Neural crest cell (in vitro differentiated cells): ENCODE data around the gene SPTAN1. TPM values are rescaled to one million over a fixed set of nuclear protein-coding genes. Genes with fewer than 3 reads are reported as not detected.

Experiments used
- DNase-seq: peaks from one replicate; pipeline ENCODE4 v3.0.0; 2021; ENCODE audit warnings: low read depth, mixed read lengths, low spot score
- H3K27ac Mint-ChIP-seq: one replicate; pipeline ENCODE4 v1.8.0; 2021; ENCODE audit warnings: mild to moderate bottlenecking, mixed read lengths; ENCODE audit not compliant: unreplicated experiment
- H3K27me3 Mint-ChIP-seq: 2 replicates; pipeline ENCODE4 v1.8.0; 2021; ENCODE audit warnings: low read depth, mild to moderate bottlenecking, mixed read lengths
- H3K36me3 Mint-ChIP-seq: 2 replicates; pipeline ENCODE4 v1.8.0; 2021; ENCODE audit warnings: low read depth, mild to moderate bottlenecking, mixed read lengths
- H3K4me1 Mint-ChIP-seq: 2 replicates; pipeline ENCODE4 v1.8.0; 2021; ENCODE audit warnings: mixed read lengths
- H3K4me3 Mint-ChIP-seq: one replicate; pipeline ENCODE4 v1.8.0; 2021; ENCODE audit warnings: mild to moderate bottlenecking, mixed read lengths
- H3K9me3 Mint-ChIP-seq: 2 replicates; pipeline ENCODE4 v1.8.0; 2021; ENCODE audit warnings: mixed read lengths
- total RNA-seq: library from RNA; stranded (reverse); gene quantifications from 2 replicates; pipeline ENCODE4 v1.2.1, GENCODE V29; 2021
- TF ChIP-seq, protein P1 (sequence below): fragments of 200-600 bp; sonication (generic); conservative IDR thresholded peaks from 2 replicates; pipeline ENCODE4 v1.5.0; 2021; ENCODE audit warnings: antibody characterized with exemption, mild to moderate bottlenecking

Gene SPTAN1
- total RNA-seq, 1 donor from 2014 or later = 289 TPM

DNA sequence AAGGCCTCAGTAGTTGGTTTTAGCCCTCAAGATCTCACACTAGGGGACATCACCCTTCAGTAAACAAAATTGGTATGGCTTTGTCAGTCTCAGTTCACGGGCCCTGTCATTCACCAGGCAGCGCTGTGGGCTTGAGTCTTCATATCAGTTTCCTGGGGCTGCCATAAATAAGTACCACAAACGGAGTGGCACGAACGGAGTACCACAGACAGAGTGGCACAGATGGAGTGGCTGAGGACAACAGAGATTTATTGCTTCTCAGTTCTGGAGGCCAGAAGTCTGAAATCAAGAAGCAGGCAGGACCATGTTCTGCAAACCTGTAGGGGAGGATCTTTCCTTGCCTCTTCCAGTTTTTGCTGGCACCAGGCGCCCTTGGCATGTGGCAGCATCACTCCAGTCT, 66.7 kb downstream of the SPTAN1 start:
- DNase-seq = no peak
- Mint-ChIP-seq H3K4me1 (no peaks in the 10 kb centered on the region), H3K27ac (no peak overlapping the region), H3K4me3 (no peak overlapping the region), H3K36me3 (peaks cover 8% of the 10 kb centered on the region), H3K27me3 (no peaks in the 10 kb centered on the region), H3K9me3 (no peaks in the 10 kb centered on the region)
- TF ChIP-seq, protein P1, sequence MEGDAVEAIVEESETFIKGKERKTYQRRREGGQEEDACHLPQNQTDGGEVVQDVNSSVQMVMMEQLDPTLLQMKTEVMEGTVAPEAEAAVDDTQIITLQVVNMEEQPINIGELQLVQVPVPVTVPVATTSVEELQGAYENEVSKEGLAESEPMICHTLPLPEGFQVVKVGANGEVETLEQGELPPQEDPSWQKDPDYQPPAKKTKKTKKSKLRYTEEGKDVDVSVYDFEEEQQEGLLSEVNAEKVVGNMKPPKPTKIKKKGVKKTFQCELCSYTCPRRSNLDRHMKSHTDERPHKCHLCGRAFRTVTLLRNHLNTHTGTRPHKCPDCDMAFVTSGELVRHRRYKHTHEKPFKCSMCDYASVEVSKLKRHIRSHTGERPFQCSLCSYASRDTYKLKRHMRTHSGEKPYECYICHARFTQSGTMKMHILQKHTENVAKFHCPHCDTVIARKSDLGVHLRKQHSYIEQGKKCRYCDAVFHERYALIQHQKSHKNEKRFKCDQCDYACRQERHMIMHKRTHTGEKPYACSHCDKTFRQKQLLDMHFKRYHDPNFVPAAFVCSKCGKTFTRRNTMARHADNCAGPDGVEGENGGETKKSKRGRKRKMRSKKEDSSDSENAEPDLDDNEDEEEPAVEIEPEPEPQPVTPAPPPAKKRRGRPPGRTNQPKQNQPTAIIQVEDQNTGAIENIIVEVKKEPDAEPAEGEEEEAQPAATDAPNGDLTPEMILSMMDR = no peak

DNA sequence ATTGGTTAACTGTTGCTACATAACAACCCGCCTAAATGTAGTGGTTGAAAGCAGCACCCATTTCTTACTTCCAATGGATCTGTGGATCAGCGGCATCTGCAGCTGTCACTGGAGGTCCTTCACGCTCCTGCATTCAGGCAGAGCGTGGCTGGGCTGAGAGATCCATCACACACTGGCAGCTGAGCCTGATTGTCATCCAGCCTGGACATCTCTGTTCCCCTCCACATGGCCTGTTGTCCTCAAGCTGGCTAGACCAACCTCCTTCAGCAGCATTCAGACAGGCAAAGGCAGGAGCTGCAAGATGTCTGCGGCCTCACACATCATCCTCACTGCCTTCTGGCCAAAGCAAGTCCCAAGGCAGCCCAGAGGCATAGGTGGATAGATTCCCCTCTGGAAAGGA, 67.4 kb downstream of the SPTAN1 start:
- H3K4me3 Mint-ChIP-seq = no peak overlapping the region
- DNase-seq = no peak
- TF ChIP-seq, protein P1 = no peak
- no peak overlapping the region for H3K27ac Mint-ChIP-seq
- H3K9me3 Mint-ChIP-seq = no peaks in the 10 kb centered on the region
- peaks cover 9% of the 10 kb centered on the region for H3K36me3 Mint-ChIP-seq
- H3K27me3 Mint-ChIP-seq = no peaks in the 10 kb centered on the region
- no peaks in the 10 kb centered on the region for H3K4me1 Mint-ChIP-seq

DNA sequence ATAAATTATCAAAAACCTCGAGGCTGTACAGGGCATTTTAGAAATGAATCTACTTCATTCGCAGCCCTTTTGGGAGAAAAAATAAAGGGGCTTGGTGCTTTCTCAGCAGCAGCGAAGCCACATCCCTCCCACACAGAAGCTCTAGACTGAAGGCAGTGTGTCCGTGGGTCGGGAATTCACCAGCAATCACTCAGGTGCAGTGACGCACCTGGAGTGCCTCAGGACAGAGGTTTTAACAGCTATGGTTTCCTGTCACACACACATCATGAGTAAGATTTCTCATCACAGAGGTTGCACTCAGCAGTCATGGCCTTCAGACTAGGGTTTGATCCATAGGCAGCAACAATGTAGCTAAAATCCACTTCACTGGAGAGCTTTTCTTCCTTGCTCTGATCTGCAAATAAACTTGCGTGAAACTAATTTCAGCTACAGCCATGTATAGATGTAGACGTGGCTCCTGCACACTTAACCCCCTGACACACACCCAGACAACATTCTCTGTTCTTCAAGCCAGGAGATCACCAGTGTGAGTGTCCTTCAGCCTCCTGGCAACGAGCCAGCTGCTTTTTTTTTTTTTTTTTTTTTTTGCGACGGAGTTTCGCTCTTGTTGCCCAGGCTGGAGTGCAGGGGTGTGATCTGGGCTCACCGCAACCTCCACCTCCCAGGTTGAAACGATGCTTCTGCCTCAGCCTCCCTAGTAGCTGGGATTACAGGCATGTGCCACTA, 69.5 kb downstream of the SPTAN1 start:
- no peak overlapping the region for H3K27ac Mint-ChIP-seq
- H3K36me3 Mint-ChIP-seq = peaks cover 13% of the 10 kb centered on the region

DNA sequence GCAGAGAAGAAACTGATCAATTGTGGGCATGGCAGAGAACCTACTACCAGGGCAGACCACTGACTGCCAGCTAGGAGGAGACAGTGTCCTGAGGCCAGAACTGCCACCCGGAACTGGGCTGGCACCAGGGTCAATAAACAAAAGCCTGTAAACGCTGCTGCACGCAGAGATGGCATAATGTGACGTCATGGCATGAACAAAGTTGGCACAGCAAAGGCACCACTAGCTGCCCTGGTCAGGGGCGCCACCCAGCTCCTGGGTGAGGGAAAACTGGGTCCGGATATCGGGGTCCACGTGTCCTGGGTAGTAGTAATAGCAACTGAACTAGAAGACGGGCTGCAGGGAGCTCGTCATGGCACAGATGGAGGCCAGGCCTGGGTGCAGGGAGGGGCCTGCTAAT, 72.2 kb downstream of the SPTAN1 start:
- H3K27me3 Mint-ChIP-seq = peaks cover 2% of the 10 kb centered on the region
- H3K27ac Mint-ChIP-seq = no peak overlapping the region
- H3K4me1 Mint-ChIP-seq = peaks cover 5% of the 10 kb centered on the region
- peaks cover 19% of the 10 kb centered on the region for H3K36me3 Mint-ChIP-seq
- TF ChIP-seq, protein P1 = no peak
- no peak for DNase-seq
- H3K4me3 Mint-ChIP-seq = peak overlapping the region; percentile 38
- H3K9me3 Mint-ChIP-seq = no peaks in the 10 kb centered on the region

More for the DNA sequence above, 69.5 kb downstream of the SPTAN1 start:
- Mint-ChIP-seq H3K27me3 (no peaks in the 10 kb centered on the region), H3K4me3 (no peak overlapping the region), H3K4me1 (no peaks in the 10 kb centered on the region), H3K9me3 (no peaks in the 10 kb centered on the region)
- DNase-seq = no peak
- TF ChIP-seq, protein P1 = no peak

DNA sequence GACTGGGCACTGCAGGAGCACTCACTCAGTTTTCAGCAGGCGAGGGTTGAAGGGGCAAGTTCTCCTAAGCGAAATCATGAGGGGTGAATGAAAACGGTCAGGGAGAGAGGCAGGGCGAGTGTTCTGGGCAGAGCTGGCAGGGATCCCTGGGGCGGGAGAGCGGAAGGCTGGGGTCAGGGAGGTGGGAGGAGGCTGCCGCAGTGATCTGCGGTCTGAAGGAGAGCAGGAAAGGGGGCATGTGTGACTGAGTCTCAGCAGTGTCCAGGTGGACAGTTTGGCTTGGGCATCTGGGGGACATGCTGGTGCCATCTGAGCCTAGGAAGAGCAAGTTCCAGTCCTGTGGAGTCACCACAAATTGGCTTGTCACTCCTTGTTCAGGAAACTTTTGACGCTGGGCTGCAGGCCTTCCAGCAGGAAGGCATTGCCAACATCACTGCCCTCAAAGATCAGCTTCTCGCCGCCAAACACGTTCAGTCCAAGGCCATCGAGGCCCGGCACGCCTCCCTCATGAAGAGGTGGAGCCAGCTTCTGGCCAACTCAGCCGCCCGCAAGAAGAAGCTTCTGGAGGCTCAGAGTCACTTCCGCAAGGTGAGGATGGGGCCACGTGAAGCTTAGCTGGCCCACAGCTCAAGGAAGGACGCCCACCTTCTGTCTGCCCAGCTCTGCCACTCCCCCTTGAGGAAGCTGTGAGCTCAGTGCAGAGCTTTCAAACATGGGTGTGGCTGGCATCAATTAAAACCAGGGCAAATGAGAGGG, 73.2 kb downstream of the SPTAN1 start:
- Mint-ChIP-seq H3K27me3 (peaks cover 2% of the 10 kb centered on the region), H3K36me3 (peaks cover 15% of the 10 kb centered on the region), H3K4me3 (peak overlapping the region; percentile 38), H3K27ac (peak overlapping the region; percentile 97), H3K4me1 (peaks cover 5% of the 10 kb centered on the region), H3K9me3 (no peaks in the 10 kb centered on the region)
- TF ChIP-seq, protein P1 = no peak
- no peak for DNase-seq
